Left lung (tissue), 10 donors: ENCODE measurements around the gene ADAMTS4. TPM values are rescaled to one million over a fixed set of nuclear protein-coding genes. Genes with fewer than 3 reads are reported as not detected.
A peak's percentile ranks its signal among the peaks of the same experiment; 100 is the strongest.

Experiments
- ATAC-seq: fragments of 200-7000 bp; cut with Tn5 transposase; one replicate; pipeline ENCODE4 v1.9.1; 2020; ENCODE audit warnings: moderate library complexity
- DNase-seq, 4 donors: peaks; one replicate each; pipeline ENCODE4 v3.0.0-alpha.2; 2013 to 2020
- H3K27ac ChIP-seq, 2 donors: fragments of 200-600 bp; sonication (generic) in 1 of 2; one replicate each; pipeline versions ENCODE4 v1.5.0 to v1.8.0; 2020 to 2021
- H3K27me3 ChIP-seq, 2 donors: fragments of 200-600 bp; sonication (generic) in 1 of 2; one replicate each; pipeline versions ENCODE4 v1.5.0 to v1.8.0; 2020 to 2021
- H3K36me3 ChIP-seq, 2 donors: fragments of 200-600 bp; sonication (generic) in 1 of 2; one replicate each; pipeline versions ENCODE4 v1.5.0 to v1.8.0; 2020 to 2021
- H3K4me1 ChIP-seq, 2 donors: fragments of 200-600 bp; one replicate each; pipeline ENCODE4 v1.8.0; 2021
- H3K4me3 ChIP-seq, 2 donors: fragments of 200-600 bp; sonication (generic) in 1 of 2; one replicate each; pipeline versions ENCODE4 v1.5.0 to v1.8.0; 2020 to 2021; ENCODE audit warnings: mild to moderate bottlenecking in 1 of 2
- H3K9me3 ChIP-seq, 2 donors: fragments of 200-600 bp; sonication (generic) in 1 of 2; one replicate each; pipeline versions ENCODE4 v1.5.0 to v1.8.0; 2020 to 2021
- intact Hi-C, 2 donors: fragments of 100-400 bp; cut with DNase I; formaldehyde crosslinking; loops; one replicate each; pipeline versions ENCODE4 v1.11.2 to v1.14.2; 2022
- polyA plus RNA-seq, 6 donors: library from polyadenylated mRNA; unstranded; fragments of 120-200 nt; gene quantifications; one replicate each; pipeline ENCODE4 v1.2.1, GENCODE V29; 2013; ENCODE audit not compliant: insufficient read length in 6 of 6
- total RNA-seq, 2 donors: library from RNA; stranded (reverse); fragmentation: NEBNext Ultra II Directional; extraction: Animal tissue kit (Norgen Biotek cat#: 25700); gene quantifications; one replicate each; pipeline ENCODE4 v1.2.1, GENCODE V29; 2021
- TF ChIP-seq, protein P1 (sequence below), 2 donors: fragments of 200-600 bp; sonication (generic) in 1 of 2; IDR thresholded peaks; one replicate each; pipeline versions ENCODE4 v1.5.0 to v1.8.0; 2021; ENCODE audit warnings: antibody characterized with exemption in 2 of 2
- donor health status: DM: no; HTN: yes; CAD: no.
- donor health status: DM: no; HTN: no; CAD: no.

ADAMTS4 gene
- total and polyA plus RNA-seq, 8 donors: 1.4 to 15.4 (median 3.1) TPM

DNA sequence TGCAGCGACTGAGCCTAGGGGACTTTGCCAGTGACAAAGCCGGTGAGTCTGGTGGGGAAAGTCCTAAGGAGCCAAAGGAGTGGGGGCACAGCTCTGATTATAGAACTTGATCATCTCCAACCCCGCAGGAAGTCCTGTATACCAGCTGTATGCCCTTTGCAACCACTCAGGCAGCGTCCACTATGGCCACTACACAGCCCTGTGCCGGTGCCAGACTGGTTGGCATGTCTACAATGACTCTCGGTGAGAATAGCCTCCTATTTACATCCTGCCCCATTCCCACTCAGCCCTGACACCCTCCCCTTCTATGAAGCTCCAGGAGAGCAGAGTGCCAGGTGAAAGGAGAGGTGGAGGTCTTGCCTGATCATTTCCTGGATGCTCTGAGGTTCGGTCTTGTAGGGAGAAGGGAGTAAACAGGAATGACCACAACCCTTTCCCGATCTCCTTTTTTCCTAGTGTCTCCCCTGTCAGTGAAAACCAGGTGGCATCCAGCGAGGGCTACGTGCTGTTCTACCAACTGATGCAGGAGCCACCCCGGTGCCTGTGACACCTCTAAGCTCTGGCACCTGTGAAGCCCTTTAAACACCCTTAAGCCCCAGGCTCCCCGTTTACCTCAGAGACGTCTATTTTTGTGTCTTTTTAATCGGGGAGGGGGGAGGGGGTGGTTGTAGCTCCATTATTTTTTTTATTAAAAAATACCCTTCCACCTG, 33.8 kb downstream of the ADAMTS4 start:
- no peak for ATAC-seq

DNA sequence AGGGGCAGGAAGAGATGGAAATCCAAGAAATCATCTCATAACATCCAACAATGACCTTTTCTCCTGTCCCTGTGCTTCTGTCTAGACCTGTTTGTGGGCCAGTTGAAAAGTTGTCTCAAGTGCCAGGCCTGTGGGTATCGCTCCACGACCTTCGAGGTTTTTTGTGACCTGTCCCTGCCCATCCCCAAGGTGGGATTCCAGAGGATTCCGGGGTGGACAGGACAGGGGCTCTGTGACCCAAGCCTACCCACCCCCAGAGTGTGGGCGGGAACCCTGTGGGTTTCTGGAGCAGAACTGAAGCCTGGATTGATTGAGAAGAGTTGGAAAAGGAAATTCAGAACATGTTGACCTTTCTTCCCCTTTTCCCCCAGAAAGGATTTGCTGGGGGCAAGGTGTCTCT, 35.1 kb downstream of the ADAMTS4 start:
- no peak overlapping the region for H3K27ac ChIP-seq
- H3K4me3 ChIP-seq: no peak overlapping the region
- TF ChIP-seq, protein P1, sequence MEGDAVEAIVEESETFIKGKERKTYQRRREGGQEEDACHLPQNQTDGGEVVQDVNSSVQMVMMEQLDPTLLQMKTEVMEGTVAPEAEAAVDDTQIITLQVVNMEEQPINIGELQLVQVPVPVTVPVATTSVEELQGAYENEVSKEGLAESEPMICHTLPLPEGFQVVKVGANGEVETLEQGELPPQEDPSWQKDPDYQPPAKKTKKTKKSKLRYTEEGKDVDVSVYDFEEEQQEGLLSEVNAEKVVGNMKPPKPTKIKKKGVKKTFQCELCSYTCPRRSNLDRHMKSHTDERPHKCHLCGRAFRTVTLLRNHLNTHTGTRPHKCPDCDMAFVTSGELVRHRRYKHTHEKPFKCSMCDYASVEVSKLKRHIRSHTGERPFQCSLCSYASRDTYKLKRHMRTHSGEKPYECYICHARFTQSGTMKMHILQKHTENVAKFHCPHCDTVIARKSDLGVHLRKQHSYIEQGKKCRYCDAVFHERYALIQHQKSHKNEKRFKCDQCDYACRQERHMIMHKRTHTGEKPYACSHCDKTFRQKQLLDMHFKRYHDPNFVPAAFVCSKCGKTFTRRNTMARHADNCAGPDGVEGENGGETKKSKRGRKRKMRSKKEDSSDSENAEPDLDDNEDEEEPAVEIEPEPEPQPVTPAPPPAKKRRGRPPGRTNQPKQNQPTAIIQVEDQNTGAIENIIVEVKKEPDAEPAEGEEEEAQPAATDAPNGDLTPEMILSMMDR (IDR thresholded peaks at IDR 0.05): no peak
- H3K27me3 ChIP-seq: no peaks in the 10 kb centered on the region
- no peak for ATAC-seq
- no peaks in the 10 kb centered on the region for H3K9me3 ChIP-seq
- intact Hi-C loops: no loop called here
- DNase-seq: peak in 1 of 4 donors; percentile 32
- H3K4me1 ChIP-seq: peaks cover 12 to 48% of the 10 kb centered on the region in 2 donors
- peaks cover 0 to 39% of the 10 kb centered on the region in 2 donors for H3K36me3 ChIP-seq

More for the DNA sequence above, 33.8 kb downstream of the ADAMTS4 start:
- intact Hi-C loops: no loop called here
- peak in 1 of 4 donors; percentile 33 for DNase-seq
- H3K4me3 ChIP-seq: peak overlapping the region in 1 of 2 donors; percentile 73
- peaks cover 7 to 42% of the 10 kb centered on the region in 2 donors for H3K4me1 ChIP-seq
- TF ChIP-seq, protein P1 (IDR thresholded peaks at IDR 0.05): no peak
- H3K36me3 ChIP-seq: peaks cover 0 to 52% of the 10 kb centered on the region in 2 donors
- peak overlapping the region; percentile 88 to 96 for H3K27ac ChIP-seq
- H3K27me3 ChIP-seq: no peaks in the 10 kb centered on the region
- no peaks in the 10 kb centered on the region for H3K9me3 ChIP-seq

DNA sequence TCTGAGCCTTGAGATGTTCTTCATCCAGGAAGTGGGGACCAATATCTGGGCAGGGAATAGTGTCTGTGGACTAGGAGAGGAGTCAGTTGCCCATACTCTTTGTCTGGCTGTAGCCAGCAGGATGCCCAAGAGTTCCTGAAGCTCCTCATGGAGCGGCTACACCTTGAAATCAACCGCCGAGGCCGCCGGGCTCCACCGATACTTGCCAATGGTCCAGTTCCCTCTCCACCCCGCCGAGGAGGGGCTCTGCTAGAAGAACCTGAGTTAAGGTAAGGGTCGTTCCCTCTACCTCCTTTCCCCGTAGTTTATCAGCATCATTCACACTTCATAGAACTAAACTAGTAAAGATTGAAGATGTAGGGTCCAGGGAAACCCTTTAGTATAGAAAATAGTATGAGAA, 36.0 kb downstream of the ADAMTS4 start:
- Histone ChIP-seq H3K4me1 (peaks cover 14 to 51% of the 10 kb centered on the region in 2 donors), H3K27ac (no peak overlapping the region), H3K27me3 (no peaks in the 10 kb centered on the region), H3K9me3 (no peaks in the 10 kb centered on the region), H3K4me3 (no peak overlapping the region), H3K36me3 (peaks cover 0 to 44% of the 10 kb centered on the region in 2 donors)
- ATAC-seq (no peak), DNase-seq (no peak)
- intact Hi-C loops: no loop called here
- TF ChIP-seq, protein P1 (IDR thresholded peaks at IDR 0.05): no peak

DNA sequence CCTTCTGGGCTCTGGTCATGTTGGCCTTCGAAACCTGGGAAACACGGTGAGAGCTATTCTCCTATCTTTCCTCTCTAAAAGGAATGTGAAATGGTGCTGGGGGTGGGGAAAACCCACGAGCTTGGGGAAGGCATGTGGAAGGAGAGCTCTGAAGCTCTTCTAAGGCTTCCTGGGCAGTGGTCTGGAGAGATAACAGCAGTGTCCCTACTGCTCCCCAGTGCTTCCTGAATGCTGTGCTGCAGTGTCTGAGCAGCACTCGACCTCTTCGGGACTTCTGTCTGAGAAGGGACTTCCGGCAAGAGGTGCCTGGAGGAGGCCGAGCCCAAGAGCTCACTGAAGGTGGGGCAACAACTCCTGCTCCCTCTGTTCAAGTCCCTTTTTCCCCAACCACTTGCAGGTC, 36.8 kb downstream of the ADAMTS4 start:
- ATAC-seq (no peak), DNase-seq (no peak)
- Histone ChIP-seq H3K9me3 (no peaks in the 10 kb centered on the region), H3K27me3 (no peaks in the 10 kb centered on the region), H3K27ac (no peak overlapping the region), H3K36me3 (peaks cover 0 to 52% of the 10 kb centered on the region in 2 donors), H3K4me3 (no peak overlapping the region), H3K4me1 (peaks cover 11 to 44% of the 10 kb centered on the region in 2 donors)
- intact Hi-C loops: no loop called here
- TF ChIP-seq, protein P1 (IDR thresholded peaks at IDR 0.05): no peak

DNA sequence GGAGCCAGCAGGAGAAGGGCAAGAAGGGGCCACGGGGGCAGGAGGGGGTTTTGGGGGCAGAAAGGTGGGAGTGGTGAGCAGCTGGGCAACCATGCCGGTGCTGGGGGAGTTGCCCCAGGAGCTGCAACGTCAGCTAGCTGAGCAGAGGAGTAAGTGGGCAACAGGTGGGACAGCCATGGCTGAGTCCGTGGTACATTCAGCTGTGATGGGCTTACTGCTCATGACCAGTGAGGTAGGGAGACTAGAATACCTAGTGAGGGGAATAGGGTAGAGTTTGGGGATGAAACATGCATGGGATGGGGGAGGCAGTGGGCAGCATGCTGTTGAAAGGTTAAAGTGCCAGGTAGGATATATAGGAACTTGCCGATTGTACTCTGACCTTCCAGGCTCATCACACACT, 37.2 kb downstream of the ADAMTS4 start:
- peaks cover 10 to 40% of the 10 kb centered on the region in 2 donors for H3K4me1 ChIP-seq
- peaks cover 0 to 56% of the 10 kb centered on the region in 2 donors for H3K36me3 ChIP-seq
- no peaks in the 10 kb centered on the region for H3K9me3 ChIP-seq
- H3K4me3 ChIP-seq: no peak overlapping the region
- ATAC-seq (no peak), DNase-seq (no peak)
- no peaks in the 10 kb centered on the region for H3K27me3 ChIP-seq
- intact Hi-C loops: no loop called here
- H3K27ac ChIP-seq: no peak overlapping the region
- TF ChIP-seq, protein P1 (IDR thresholded peaks at IDR 0.05): no peak
